NOMO-1 treated with DMSO at 0.1 percent for 48 hours (cell line): Measurements from ENCODE around the gene DPT.

Source experiments
- DNase-seq: peaks from one replicate; lab custom pipeline; 2025; ENCODE audit not compliant: unreplicated experiment; lab: John Stamatoyannopoulos, UW

DPT gene

DNA sequence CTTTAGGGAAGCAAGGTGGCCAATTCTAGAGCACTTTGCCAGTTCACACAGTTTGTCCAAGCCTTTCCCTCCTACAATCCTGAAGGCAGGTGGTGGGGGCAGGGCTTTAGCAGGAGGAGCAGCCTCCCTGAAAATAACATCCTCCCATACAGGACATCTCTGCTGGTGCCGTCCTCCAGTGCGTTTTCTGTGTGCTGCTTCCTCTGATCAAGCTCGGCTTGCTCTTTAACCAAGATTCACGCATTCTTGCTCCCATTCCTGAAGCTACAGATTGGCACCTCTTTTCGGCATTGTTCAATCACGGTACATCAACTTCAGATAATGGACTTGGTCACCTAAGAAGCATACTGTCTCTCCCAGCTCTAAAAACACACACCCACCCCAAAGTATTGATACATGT is 7.5 kb upstream of the DPT start:
- no peak for DNase-seq

DNA sequence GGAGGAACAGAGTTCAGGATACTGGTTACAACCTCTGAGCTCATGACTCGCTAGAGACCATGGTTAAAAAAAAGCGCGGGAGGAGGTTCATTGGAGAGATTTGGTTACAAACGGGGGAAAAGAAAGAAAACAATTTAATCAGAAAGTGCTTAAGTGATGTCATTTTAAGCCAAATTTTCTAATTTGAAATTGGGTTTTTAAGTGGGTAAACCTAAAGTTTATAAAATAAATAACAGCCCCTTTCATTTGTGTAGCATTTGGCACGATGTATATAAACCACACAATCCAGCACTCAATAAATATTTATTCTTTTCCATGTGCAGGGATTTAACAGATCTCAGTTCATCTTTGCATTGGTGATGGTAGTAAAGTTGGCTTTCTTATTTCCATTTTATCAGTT is 7.0 kb upstream of the DPT start:
- DNase-seq = no peak

DNA sequence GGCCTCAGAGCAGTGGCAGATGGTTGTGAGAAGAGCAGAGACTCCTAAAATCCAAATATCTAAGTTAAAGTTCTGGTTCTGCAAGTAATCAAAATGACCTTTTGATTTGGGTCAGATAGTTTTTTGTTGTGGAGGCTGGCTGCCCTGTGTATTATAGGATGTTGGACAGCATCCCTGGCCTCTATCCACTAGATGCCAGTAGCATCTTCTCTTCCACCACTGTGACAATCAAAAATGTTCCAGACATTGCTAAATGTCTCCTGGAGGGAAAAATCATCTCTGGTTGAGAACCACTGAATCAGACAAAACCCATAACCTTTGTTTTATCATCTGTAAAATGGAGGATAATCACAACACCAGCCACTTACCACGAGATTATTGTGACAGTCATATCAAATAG is 5.9 kb upstream of the DPT start:
- no peak for DNase-seq

DNA sequence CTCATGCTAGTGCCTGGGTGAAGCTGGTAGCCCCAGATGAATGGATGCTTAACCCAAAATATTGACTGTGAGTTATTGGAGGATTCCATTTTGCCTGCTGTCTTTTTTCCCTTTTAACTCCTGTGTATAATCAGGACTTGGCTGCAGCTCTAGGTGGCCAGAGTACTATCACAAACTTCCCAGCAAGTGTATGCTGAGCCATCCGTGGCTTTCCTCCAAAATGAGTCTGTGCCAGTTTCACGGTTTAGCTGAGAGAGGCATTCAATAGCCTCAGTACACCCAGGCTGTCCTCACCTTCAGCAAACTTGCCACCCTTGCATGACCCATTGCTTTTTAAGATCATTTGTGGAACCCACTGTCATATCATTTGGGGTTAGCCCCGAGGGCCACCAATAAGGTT is 5.3 kb upstream of the DPT start:
- no peak for DNase-seq

DNA sequence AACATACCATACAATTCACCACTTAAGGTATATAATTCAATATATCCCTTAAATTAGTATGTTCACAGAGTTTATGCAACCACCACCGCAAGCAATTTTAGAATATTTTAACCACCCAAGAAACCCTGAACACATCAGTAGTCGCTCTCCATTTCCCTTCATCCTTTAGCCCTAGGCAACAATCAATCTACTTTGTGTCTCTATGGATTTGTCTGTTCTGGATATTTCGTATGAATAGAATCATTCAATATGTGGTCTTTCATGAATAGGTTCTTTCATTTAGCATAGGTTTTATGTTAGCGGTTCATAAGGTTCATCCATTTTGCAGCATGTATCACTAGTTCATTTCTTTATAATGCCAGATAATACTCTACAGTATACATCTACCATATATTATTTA is 4.2 kb upstream of the DPT start:
- no peak for DNase-seq

DNA sequence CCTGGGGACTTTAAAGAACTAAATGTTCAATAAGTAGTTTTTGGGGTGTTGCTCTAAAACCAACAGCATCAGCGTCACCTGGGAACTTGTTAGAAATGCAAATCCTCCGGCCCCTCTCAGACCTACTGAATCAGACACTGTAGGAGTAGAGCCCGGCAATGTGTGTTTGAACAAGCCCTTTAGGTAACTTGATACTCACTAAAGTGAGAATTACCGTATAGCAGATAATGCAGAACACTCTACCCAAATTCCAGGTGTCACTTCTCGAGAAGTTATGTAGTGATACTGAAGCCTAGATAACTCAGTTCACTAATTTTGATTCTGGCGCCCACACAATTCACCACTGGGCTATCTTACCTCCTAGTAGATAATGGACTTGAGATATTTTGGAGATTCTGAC is 3.7 kb upstream of the DPT start:
- no peak for DNase-seq

DNA sequence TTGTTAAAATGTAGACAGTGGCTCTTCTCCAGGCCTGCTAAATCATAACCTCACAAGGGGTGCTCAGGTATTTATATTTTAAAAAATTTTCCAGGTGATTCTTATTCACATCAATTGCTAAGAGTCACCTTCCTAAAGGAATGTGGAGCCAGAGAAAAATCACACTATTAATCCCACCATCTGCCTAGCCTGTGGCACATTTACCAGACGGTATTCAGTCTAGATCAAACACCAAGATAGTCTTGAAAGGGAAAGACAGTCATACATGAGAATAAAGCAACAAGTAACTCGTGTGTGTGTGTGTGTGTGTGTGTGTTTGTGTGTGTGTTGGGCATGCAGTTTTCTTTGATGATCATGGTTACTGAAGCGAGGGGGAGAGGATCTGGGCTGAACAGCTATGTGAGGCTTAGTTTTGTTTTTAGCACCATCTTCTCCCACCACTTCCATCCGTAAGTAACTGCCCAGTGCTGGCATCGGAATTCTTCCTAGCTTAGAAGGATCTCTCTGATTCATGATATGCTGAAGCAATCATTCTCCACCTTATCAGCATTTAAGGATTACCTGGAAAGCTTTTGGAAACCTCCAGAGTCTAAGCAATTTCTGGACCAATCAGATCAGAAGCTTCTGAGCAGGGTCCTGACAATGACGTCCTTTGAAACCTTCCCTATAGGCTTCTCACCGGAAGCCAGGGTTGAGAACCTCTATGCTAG is 2.4 kb upstream of the DPT start:
- no peak for DNase-seq

DNA sequence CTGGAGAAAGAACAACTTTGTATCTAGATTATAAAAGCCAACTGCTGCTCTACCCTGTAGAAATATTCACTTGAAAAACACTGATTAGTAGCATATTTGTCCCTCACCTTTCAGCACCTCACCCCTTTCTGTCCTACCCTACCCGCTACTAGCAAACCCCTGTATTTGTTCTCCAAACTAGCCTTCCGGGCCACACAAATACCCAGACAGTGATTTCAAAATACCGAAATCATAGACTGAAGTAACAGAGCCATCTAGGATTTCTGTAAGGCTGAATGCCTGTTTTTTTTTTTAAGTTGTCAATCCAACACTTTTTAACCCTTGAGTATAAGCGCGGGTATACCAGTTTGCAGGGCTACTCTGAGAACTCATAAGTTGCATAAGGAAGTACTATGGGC is 398 bp upstream of the DPT start:
- DNase-seq = no peak

DNA sequence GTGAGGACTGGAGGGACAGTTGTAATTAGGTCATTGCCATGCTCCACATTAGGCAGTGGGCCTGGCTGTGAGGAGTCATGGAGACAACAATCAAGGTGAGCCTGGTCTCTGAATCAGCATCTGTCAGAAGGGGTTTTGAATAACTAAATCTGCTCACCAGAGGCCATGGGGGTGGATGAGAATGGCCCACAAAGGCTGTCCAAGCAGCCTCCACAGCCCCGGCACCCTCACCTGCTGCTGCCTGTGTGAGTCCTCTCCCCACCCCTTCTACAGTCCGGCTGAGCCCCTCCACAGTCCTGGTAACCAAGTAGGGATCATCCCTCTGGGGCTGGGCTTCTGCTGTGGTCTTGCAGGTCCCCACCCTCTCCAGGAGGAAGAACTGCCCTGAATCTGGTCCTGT is 2.3 kb downstream of the DPT start:
- DNase-seq = no peak

DNA sequence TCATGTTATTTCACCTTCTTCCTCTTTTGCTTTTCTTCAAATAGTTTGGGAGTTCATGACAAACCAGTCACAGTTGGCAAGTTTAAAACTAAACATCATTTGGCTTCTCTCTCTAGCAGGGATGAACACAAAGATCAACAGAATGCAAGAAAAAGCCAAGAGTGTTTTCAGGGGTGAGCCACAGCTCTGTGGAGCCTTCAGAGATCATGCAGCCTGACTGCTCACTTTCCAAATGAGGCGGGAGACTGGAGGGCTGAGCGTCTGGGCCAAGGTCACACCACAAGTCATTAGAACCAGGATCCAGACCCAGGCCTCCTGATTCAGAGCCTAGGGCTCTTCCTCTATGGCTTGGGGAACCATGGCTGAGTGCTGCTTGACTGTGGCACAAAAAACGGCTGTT is 2.7 kb downstream of the DPT start:
- no peak for DNase-seq

DNA sequence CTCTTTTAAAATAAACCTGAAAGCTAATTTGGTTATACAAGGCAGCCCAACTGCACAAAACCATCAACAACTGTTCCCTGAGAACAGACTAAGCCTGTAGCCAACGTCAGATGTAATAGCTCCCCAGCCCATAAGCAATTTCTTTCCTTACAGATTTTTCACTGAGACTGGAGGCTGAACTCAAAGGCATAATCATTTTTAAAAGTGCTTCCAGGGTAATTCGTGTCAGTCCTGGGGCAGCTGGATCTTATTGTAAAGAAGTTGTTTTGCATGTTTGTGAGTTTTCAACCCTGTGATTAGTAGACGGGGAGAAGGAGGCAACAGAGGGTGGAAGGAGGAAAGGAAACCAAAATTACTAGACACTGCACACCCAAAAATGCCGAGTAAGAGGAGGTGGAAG is 3.2 kb downstream of the DPT start:
- no peak for DNase-seq

DNA sequence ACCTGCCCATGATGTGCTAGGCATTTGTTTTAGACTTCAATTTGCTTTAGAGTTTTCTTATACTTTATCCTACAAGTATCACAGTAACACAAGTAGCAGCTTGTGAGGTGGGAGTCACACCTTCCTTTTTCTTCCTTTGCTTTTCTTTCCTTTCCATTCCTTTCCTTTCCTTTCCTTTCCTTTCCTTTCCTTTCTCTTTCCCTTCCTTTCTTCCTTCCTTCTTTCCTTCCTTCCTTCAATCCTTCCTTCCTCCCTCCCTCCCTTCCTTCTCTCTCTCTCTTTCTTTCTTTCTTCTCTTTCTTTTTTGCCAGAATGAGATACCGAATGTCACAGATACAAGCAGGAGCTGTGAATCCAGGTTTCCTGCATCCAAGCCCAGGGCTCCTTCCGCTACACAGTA is 3.9 kb downstream of the DPT start:
- DNase-seq = no peak

DNA sequence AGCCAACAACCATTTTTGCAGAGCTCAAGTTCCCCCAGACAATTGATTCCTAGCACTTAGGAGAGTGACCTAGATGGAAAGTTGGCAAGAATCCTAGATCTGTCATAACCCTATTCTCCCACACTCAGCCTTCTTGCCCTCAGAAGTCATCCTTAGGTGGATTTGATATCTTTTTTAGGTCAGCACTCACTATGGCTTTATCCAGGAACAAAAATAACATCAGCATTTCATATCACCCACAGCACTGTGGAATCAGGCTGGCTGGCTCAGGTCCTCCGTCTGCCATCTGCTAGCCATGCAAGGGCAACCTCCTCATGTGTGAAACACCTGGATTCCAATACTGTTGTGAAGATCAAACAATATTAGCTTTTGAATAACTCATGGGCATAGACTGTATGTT is 6.0 kb downstream of the DPT start:
- no peak for DNase-seq

DNA sequence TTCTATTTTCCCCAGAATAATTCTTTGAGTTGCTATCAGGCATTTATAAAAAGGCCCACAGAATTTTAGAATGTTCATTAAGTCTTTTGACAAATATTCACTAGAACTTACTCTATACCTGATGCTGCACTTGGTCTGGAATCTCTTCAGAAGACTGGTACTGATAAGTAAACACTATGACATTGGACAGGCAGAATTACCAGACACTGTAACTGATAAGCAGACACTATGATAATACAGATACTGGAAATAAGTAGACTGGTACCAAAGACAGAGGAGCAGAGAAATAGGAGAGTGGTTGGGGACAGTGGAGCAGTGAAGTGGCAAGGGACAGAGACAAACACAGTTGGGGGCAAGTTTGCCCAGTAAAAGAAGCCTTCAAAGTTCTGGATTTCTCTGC is 8.2 kb downstream of the DPT start:
- DNase-seq = no peak

DNA sequence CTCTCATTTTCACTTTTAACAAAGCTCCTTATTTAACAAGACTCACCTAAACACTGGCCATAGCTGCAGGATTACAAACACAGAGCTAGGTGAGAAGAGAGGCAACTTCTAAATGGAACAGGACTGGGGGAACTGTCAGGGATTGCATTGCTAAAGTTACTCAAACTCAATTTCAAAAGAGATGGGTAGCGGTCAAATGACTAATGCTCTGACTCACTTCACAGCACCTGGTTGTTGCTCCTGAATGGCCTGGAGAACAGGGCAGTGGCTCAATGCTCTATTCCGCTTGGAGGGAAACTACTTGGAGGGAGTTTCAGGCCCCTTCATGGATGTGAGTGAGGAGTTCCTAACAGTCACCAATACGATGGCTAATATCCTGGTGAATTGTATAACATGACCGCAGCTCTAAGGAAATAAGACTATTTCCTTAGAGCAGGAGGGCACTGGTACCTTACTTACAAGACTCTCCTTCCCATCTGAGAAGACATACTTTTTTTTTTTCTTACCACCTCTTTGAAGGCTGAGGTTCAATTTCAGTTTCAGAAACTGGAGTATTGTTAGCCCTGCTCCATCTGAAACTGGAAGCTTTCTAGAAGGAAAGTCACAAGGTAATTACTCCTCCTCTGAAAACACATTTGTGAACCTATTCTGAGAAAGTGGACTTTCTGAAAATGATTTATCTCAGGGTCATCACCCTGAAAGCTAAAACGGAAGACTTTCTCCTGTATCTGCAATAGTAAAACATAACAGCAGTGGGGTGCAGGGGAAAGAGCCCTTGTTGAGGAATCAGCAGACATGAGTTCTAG is 9.5 kb downstream of the DPT start:
- no peak for DNase-seq

DNA sequence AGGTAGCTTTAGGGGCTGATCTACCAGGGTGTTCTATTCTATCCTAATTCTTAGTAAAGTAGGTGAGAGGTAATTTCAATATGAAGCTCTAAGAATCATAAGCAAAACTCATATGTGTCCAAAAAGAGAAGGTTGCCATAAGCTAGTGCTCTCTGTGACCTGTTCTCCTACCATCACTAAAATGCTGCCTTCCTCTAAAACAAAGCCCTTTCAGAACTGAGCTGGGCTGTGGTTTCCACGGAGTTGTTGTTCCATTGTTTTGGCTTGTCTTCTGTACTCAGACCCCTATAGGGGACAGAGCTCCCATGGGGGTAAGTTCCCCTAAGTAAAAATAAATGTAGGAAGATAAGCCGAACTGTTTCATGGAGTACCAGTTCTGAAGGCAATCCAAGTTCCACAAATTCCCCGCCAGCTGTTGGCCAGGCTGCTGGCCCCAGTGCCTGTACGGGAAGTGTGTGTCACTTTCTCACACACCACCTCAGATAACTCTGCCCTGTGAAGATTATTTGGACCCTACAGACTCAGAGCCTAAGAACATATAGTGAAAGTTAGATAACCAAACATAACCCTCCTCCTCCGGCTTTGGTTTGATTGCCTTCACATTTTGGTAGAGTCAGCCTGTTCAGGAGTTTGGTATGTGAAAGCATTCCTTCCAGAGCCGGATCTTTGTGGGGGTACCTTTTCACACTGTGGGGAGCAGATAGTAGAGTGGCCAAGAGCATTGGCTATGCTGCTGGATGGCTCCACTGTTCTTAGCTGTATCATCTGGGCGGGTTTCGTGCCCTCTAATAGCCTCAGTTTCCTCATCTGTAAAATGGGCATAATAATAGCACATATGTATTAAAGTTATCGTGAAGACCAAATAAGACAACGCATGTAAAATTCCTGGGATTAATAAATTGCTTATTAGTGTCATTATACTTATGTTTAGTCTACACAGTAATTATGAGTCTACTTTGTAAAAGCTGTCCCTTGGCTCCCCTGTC is 10.8 kb downstream of the DPT start:
- DNase-seq = no peak

DNA sequence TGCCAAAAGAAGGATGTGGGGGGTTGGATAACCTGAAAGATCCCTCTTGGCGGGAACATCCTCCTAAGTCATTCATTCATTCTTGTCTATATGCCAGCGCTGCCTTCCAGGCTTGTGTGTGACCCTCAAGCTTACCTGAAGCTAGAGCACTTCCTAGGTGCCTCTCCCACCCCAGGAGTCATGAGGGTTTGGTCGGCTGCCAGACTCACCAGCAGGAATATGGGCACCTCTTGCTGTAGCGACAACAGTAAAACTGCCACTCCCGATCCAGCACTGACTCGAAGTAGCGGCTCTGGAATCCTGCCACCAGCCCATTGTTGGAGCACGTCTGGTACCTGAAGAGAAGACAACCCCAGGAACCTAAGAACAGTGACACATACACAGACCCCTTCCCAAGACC is 15.0 kb downstream of the DPT start:
- DNase-seq = no peak

DNA sequence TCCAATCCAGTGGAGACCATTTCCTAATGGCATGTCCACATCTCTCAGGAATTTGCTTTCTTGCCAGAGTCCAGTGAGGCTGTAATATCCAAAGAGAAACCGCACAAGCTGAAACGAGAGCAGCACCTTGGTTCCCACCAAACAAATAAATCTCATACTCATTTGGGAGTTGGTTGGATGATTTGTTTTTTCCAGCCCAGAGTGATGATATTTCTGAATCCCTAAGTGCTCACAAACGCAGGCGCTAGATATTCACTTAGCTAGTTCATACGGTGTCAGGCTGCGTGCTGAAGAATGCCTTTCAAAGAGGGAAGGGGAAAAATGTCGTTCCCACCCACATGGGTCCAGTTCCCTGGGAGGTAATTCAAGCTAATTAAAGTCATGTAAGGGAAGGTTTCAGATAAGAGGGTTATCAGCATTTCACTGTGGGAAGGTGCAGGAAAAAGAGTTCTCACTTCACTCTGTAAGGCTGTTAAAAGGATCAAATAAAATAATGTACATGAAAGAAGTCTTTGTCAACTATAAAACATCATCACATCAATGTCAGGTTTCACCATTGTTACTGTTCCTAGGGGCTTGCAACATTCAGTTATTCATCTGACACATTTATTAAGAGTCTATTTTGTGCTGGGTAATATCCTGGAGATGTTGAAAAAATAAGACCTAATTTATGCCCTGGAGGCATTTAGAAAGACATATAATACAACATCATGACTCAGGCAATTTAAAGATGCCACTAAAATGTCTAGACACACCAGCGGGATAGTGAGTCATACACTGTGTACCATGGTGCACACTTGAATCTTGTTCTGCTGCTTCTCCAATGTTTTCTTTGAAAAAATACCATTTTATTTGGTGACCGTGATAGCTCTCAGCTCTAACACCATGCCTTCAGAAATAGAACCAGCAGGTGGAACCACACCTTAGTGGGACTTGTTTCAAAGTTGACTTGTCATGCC is 19.3 kb downstream of the DPT start:
- DNase-seq = no peak

DNA sequence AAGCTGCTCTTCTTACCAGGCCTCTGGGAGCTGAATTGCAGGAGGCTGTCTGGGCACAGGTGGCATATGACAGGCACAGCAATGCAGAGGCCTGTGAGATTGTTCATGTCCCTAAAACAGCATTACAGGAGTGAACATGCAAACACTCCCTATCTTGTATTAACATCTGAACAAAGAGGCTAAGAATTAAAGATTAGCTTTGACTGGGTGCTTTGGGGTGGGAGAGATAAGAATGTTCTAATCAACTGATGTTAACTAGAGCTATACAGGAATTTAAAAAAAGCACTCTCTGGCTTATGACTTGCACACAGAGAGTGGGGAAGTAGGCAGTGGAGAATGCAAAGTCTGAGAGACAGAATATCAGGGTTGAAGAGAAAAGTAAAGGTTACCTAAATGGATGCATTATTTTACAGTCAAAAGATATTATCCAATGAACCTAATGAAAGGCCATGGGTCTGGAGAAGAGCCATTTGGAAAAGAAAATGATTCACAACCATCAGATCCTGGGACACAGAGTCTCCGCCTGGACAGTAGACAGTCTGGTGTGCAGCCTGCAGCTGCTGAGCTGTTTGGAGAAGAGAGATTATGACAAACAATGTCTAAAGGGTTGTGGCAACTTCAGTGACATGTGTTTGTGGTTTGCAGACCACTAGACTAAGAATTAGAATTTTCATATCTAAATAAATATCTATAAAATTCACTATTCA is 20.2 kb downstream of the DPT start:
- no peak for DNase-seq
